Panc1 (cell line): ENCODE data around the gene AIRE. TPM values are rescaled to one million over a fixed set of nuclear protein-coding genes. Genes with fewer than 3 reads are reported as not detected.

ENCODE experiments used
- ATAC-seq: fragments of 200-7000 bp; cut with Tn5 transposase; 2 replicates; pipeline ENCODE4 v1.9.1; 2020; ENCODE audit warnings: mild to moderate bottlenecking, moderate library complexity
- BruUV-seq: library from RNA; stranded (reverse); fragments of 400-500 nt; replicated peaks from 2 replicates; lab custom pipeline; 2021; lab: Mats Ljungman, UMichigan
- CTCF ChIA-PET: fragments of 300-600 bp; sonication (Branson Sonifier 250); formaldehyde crosslinking; loops from one replicate; lab custom pipeline; 2022; ENCODE audit warnings: antibody characterized with exemption; lab: Charles Lee
- POLR2A ChIA-PET: fragments of 300-600 bp; sonication (Branson Sonifier 250); formaldehyde crosslinking; loops from one replicate; lab custom pipeline; 2022; ENCODE audit warnings: antibody characterized with exemption; lab: Charles Lee
- DNase-seq: peaks from one replicate; pipeline ENCODE4 v3.0.0-alpha.2; 2010; ENCODE audit warnings: low read depth, low spot score
- H3K27ac ChIP-seq: 2 replicates; pipeline ENCODE4 v1.5.1; 2011; ENCODE audit warnings: mild to moderate bottlenecking, low read length, inconsistent platforms
- H3K27me3 ChIP-seq: fragments of 200-500 bp; sonication (Bioruptor generic); 2 replicates; pipeline ENCODE4 v1.6.0; 2014; ENCODE audit warnings: low read length, inconsistent platforms; ENCODE audit not compliant: control insufficient read depth, insufficient read depth
- H3K36me3 ChIP-seq: fragments of 200-500 bp; sonication (Bioruptor generic); 2 replicates; pipeline ENCODE4 v1.5.1; 2014; ENCODE audit warnings: inconsistent platforms, mild to moderate bottlenecking, low read length, moderate library complexity; ENCODE audit not compliant: control insufficient read depth, insufficient read depth
- H3K4me1 ChIP-seq: 2 replicates; pipeline ENCODE4 v1.5.1; 2011; ENCODE audit warnings: inconsistent platforms, mild to moderate bottlenecking, low read length, moderate library complexity; ENCODE audit not compliant: control insufficient read depth, insufficient read depth
- H3K4me3 ChIP-seq, 2 experiments: 2 replicates each; pipeline ENCODE4 v1.5.1; 2011 to 2012; ENCODE audit warnings: low read depth in 2 of 2, low read length in 2 of 2, mild to moderate bottlenecking in 2 of 2, inconsistent platforms in 1 of 2, moderate library complexity in 1 of 2
- H3K9me3 ChIP-seq: fragments of 200-500 bp; sonication (Bioruptor generic); 2 replicates; pipeline ENCODE4 v1.5.1; 2014; ENCODE audit warnings: low read depth, mild to moderate bottlenecking, inconsistent platforms, low read length, moderate library complexity; ENCODE audit not compliant: control insufficient read depth, insufficient read depth
- POLR2AphosphoS5 ChIP-seq: IDR thresholded peaks from 2 replicates; pipeline ENCODE4 v1.6.1; 2012; ENCODE audit warnings: mild to moderate bottlenecking, low read depth, low read length, moderate library complexity
- SIN3A ChIP-seq: IDR thresholded peaks from 2 replicates; pipeline ENCODE4 v1.6.1; 2012; ENCODE audit warnings: low read depth, mild to moderate bottlenecking, low read length, moderate library complexity, borderline replicate concordance; ENCODE audit not compliant: insufficient read depth
- TCF7L2 ChIP-seq: IDR thresholded peaks from 2 replicates; pipeline ENCODE4 v1.6.1; 2011; ENCODE audit warnings: mild to moderate bottlenecking, low read depth, low read length, inconsistent platforms
- in situ Hi-C: cut with HindIII; loops from 2 replicates; pipeline ENCODE4 v1.10.0; 2016; ENCODE audit warnings: low sequenced_read_pairs, low pct_unique_long_range_greater_than_20kb
- intact Hi-C: fragments of 100-400 bp; cut with micrococcal nuclease; formaldehyde crosslinking; loops from one replicate; pipeline ENCODE4 v1.10.0; 2022; ENCODE audit not compliant: unreplicated experiment
- total RNA-seq: library from RNA; stranded (reverse); gene quantifications from one replicate; pipeline ENCODE4 v1.2.1, GENCODE V29; 2021; ENCODE audit not compliant: unreplicated experiment
- TF ChIP-seq, protein P1 (sequence below), 2 experiments: IDR thresholded peaks; 2 replicates each; pipeline ENCODE4 v1.6.1; 2011 to 2012; ENCODE audit warnings: low read depth in 2 of 2, control low read depth in 1 of 2, low read length in 1 of 2, mild to moderate bottlenecking in 1 of 2, moderate library complexity in 1 of 2; ENCODE audit not compliant: insufficient read depth in 1 of 2
- TF ChIP-seq, protein P2 (sequence below): fragments of 450-650 bp; IDR thresholded peaks from 2 replicates; pipeline ENCODE4 v1.5.1; 2017; ENCODE audit warnings: mild to moderate bottlenecking

Gene AIRE
- total RNA-seq, 1 experiment from 2014 or later, result not detected

DNA sequence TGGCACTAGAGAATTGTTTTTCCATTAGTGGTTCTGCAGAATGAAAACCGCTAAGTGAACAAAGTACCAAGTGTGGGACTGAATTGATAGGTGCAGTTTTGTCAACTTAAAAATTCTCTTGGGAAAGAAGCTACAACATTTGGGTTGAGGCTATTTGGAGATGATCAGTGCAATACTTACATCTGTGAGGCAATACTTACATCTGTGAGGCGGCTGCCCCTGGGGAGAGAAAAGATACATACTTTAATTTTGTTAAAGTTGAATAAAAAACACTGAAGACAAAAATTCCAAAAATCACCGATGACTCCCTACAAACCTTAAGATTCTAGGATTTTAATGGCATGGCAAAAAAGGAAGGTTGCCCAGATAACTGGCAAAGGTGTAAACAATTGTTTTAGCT is 51.8 kb downstream of the AIRE start:
- in situ Hi-C loops (no loop called here), intact Hi-C loops (no loop called here)
- CTCF ChIA-PET, result no interaction called here
- POLR2A ChIA-PET, result no interaction called here
- Histone ChIP-seq H3K9me3 (no peaks in the 10 kb centered on the region), H3K27ac (no peak overlapping the region), H3K4me3 (no peak overlapping the region), H3K27me3 (no peaks in the 10 kb centered on the region), H3K4me1 (peaks cover 4% of the 10 kb centered on the region; the same call in 1 of the 2 replicates), H3K36me3 (no peaks in the 10 kb centered on the region)
- BruUV-seq, result no TSS peak
- DNase-seq (no peak), ATAC-seq (no peak)
- TF ChIP-seq, protein P1, sequence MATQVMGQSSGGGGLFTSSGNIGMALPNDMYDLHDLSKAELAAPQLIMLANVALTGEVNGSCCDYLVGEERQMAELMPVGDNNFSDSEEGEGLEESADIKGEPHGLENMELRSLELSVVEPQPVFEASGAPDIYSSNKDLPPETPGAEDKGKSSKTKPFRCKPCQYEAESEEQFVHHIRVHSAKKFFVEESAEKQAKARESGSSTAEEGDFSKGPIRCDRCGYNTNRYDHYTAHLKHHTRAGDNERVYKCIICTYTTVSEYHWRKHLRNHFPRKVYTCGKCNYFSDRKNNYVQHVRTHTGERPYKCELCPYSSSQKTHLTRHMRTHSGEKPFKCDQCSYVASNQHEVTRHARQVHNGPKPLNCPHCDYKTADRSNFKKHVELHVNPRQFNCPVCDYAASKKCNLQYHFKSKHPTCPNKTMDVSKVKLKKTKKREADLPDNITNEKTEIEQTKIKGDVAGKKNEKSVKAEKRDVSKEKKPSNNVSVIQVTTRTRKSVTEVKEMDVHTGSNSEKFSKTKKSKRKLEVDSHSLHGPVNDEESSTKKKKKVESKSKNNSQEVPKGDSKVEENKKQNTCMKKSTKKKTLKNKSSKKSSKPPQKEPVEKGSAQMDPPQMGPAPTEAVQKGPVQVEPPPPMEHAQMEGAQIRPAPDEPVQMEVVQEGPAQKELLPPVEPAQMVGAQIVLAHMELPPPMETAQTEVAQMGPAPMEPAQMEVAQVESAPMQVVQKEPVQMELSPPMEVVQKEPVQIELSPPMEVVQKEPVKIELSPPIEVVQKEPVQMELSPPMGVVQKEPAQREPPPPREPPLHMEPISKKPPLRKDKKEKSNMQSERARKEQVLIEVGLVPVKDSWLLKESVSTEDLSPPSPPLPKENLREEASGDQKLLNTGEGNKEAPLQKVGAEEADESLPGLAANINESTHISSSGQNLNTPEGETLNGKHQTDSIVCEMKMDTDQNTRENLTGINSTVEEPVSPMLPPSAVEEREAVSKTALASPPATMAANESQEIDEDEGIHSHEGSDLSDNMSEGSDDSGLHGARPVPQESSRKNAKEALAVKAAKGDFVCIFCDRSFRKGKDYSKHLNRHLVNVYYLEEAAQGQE (IDR thresholded peaks at IDR 0.05; ENCODE audit: insufficient read depth in 1 of 2, low read depth in 2 of 2, low read length in 1 of 2), result no peak
- TF ChIP-seq POLR2AphosphoS5, result no peak
- no peak for TF ChIP-seq TCF7L2
- TF ChIP-seq, protein P2, sequence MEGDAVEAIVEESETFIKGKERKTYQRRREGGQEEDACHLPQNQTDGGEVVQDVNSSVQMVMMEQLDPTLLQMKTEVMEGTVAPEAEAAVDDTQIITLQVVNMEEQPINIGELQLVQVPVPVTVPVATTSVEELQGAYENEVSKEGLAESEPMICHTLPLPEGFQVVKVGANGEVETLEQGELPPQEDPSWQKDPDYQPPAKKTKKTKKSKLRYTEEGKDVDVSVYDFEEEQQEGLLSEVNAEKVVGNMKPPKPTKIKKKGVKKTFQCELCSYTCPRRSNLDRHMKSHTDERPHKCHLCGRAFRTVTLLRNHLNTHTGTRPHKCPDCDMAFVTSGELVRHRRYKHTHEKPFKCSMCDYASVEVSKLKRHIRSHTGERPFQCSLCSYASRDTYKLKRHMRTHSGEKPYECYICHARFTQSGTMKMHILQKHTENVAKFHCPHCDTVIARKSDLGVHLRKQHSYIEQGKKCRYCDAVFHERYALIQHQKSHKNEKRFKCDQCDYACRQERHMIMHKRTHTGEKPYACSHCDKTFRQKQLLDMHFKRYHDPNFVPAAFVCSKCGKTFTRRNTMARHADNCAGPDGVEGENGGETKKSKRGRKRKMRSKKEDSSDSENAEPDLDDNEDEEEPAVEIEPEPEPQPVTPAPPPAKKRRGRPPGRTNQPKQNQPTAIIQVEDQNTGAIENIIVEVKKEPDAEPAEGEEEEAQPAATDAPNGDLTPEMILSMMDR, result no peak
- TF ChIP-seq SIN3A, result no peak

DNA sequence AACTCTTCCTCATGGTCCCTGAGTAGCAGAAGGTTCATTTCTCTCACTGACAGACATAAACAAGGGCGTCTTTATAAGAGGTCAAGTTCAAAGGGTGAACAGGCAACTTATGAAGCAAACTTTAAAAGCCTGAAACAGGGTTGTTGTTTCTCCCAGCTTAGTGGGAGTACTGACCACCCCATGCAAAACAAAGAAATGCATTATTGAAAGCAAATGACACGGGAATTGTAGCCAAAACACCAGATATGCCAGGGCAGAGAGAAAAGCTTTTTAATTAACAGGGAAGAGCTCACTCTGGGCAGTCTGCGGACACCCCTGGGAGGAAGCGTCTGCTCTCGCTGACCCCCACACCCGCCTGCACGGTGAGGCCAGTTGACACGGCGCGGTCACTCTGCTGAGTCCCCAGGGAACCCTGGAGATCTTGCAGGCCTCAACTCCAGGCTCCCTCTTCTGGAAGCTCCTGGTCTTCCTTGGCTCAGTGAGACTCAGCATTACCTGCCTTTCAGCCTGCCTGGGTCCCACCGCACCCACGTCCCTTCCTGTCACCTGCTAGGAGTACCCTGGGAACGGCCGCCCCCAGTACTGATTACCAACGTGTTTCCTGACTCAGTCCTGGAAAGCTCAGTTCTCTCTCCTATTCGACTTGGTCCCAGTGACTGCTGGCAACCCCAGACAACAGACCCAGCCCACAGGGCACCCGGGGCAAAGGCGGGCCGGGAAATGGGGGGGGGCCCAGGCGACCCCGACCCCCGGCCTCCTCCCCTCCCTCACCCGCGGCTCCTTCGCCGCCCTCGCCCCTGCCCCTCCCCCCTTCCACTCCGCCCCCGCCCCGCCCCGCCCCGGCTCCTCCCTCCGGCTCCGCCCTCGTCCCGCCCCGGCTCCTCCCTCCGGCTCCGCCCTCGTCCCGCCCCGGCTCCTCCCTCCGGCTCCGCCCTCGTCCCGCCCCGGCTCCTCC is 52.5 kb downstream of the AIRE start:
- Histone ChIP-seq H3K27me3 (no peaks in the 10 kb centered on the region), H3K27ac (peak overlapping the region; percentile 44; the same call in 1 of the 2 replicates), H3K4me1 (peaks cover 4% of the 10 kb centered on the region; the same call in 1 of the 2 replicates), H3K4me3 (peak overlapping the region; percentile 33 to 50), H3K36me3 (no peaks in the 10 kb centered on the region), H3K9me3 (no peaks in the 10 kb centered on the region)
- BruUV-seq, result no TSS peak
- in situ Hi-C loops, result no loop called here
- ATAC-seq (peak; percentile 59), DNase-seq (peak; percentile 17)
- TF ChIP-seq TCF7L2 (no peak), SIN3A (no peak), POLR2AphosphoS5 (no peak)
- TF ChIP-seq, protein P2, result peak; percentile 59; the same call in 1 of the 2 replicates
- TF ChIP-seq, protein P1 (IDR thresholded peaks at IDR 0.05; ENCODE audit: insufficient read depth in 1 of 2, low read depth in 2 of 2, low read length in 1 of 2), result no peak
- ChIA-PET POLR2A (no interaction called here), CTCF (no interaction called here)
- intact Hi-C loops, result no loop called here
